ENCODE results near the gene CDC34.

Gene CDC34

DNA sequence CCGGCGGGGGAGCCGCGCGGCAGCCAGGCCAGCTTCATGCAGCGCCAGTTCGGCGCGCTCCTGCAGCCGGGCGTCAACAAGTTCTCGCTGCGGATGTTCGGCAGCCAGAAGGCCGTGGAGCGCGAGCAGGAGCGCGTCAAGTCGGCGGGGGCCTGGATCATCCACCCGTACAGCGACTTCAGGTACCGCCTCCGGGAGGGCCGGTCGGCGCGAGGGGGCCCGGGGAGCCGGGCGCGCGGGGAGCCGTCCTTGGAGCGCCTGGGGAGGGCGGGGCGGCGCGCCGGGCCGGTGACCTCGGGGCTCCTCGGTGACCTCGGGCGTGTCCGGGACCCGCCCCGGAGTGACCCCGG lies 58.8 kb downstream of the CDC34 start:
- H3K27ac ChIP-seq (ENCODE audit: low read depth, low read length) = no peak overlapping the region
- no peaks in the 10 kb centered on the region for H3K36me3 ChIP-seq (ENCODE audit: low read length)
- H3K27me3 ChIP-seq (ENCODE audit: low read length) = no peaks in the 10 kb centered on the region
- no peak overlapping the region for H2AFZ ChIP-seq (ENCODE audit: low read depth, low read length, severe bottlenecking)
- H3K79me2 ChIP-seq (ENCODE audit: insufficient read depth, low read length) = no peaks in the 10 kb centered on the region
- no peaks in the 10 kb centered on the region for H3K9me3 ChIP-seq (ENCODE audit: insufficient read depth, low read length)
- TF ChIP-seq CTCF (IDR thresholded peaks at IDR 0.05; ENCODE audit: insufficient read depth, low read length, poor library complexity, severe bottlenecking) (no peak), EZH2phosphoT487 (conservative IDR thresholded peaks at IDR 0.05; ENCODE audit: low read length) (no peak)
- no peaks in the 10 kb centered on the region for H3K9me2 ChIP-seq (replicated peaks; ENCODE audit: insufficient read depth, low read length)
- H3K4me2 ChIP-seq (ENCODE audit: low read depth, low read length, poor library complexity, severe bottlenecking) = no peak overlapping the region
- no peaks in the 10 kb centered on the region for H4K20me1 ChIP-seq (ENCODE audit: low read depth, low read length)
- H3K4me3 ChIP-seq (ENCODE audit: insufficient read depth, low read length, poor library complexity, severe bottlenecking) = no peak overlapping the region
- H3F3A ChIP-seq (ENCODE audit: insufficient read depth) = no peaks in the 10 kb centered on the region
- H3K9ac ChIP-seq (ENCODE audit: low read length) = no peak overlapping the region

DNA sequence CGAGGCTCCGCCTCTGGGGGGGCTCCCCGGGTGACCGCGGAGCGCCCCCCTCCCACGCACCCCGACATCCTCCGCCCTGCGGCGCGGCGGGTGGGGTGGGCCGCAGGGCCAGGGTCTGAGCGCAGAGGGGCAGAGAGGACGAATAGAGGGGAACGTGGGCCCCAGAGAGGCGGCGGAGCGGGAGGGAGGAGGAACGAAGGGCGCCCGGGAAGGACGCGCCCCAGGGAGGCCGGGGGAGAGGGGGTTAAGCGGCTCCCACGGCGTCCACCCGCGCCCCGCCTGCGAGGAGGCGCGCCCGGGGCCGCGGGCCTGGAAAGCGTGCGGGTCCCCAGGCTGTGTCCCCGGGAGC lies 59.2 kb downstream of the CDC34 start:
- no peaks in the 10 kb centered on the region for H3K9me3 ChIP-seq (ENCODE audit: insufficient read depth, low read length)
- no peak overlapping the region for H2AFZ ChIP-seq (ENCODE audit: low read depth, low read length, severe bottlenecking)
- H3K79me2 ChIP-seq (ENCODE audit: insufficient read depth, low read length) = no peaks in the 10 kb centered on the region
- no peak overlapping the region for H3K4me3 ChIP-seq (ENCODE audit: insufficient read depth, low read length, poor library complexity, severe bottlenecking)
- H3K36me3 ChIP-seq (ENCODE audit: low read length) = no peaks in the 10 kb centered on the region
- no peak overlapping the region for H3K27ac ChIP-seq (ENCODE audit: low read depth, low read length)
- H4K20me1 ChIP-seq (ENCODE audit: low read depth, low read length) = no peaks in the 10 kb centered on the region
- H3K9ac ChIP-seq (ENCODE audit: low read length) = no peak overlapping the region
- no peak overlapping the region for H3K4me2 ChIP-seq (ENCODE audit: low read depth, low read length, poor library complexity, severe bottlenecking)
- H3F3A ChIP-seq (ENCODE audit: insufficient read depth) = no peaks in the 10 kb centered on the region
- H3K9me2 ChIP-seq (replicated peaks; ENCODE audit: insufficient read depth, low read length) = no peaks in the 10 kb centered on the region
- H3K27me3 ChIP-seq (ENCODE audit: low read length) = no peaks in the 10 kb centered on the region
- TF ChIP-seq EZH2phosphoT487 (conservative IDR thresholded peaks at IDR 0.05; ENCODE audit: low read length) (no peak), CTCF (IDR thresholded peaks at IDR 0.05; ENCODE audit: insufficient read depth, low read length, poor library complexity, severe bottlenecking) (no peak)

- no peaks in the 10 kb centered on the region for H3K27me3 ChIP-seq (ENCODE audit: low read length)
- H4K20me1 ChIP-seq (ENCODE audit: low read depth, low read length) = no peaks in the 10 kb centered on the region
- H2AFZ ChIP-seq (ENCODE audit: low read depth, low read length, severe bottlenecking) = no peak overlapping the region
- no peak overlapping the region for H3K9ac ChIP-seq (ENCODE audit: low read length)
- no peaks in the 10 kb centered on the region for H3F3A ChIP-seq (ENCODE audit: insufficient read depth)
- no peak overlapping the region for H3K4me2 ChIP-seq (ENCODE audit: low read depth, low read length, poor library complexity, severe bottlenecking)
- TF ChIP-seq EZH2phosphoT487 (conservative IDR thresholded peaks at IDR 0.05; ENCODE audit: low read length) = no peak
- no peak for TF ChIP-seq CTCF (IDR thresholded peaks at IDR 0.05; ENCODE audit: insufficient read depth, low read length, poor library complexity, severe bottlenecking)
- no peaks in the 10 kb centered on the region for H3K79me2 ChIP-seq (ENCODE audit: insufficient read depth, low read length)
- H3K4me3 ChIP-seq (ENCODE audit: insufficient read depth, low read length, poor library complexity, severe bottlenecking) = no peak overlapping the region
- no peaks in the 10 kb centered on the region for H3K9me2 ChIP-seq (replicated peaks; ENCODE audit: insufficient read depth, low read length)
- H3K36me3 ChIP-seq (ENCODE audit: low read length) = no peaks in the 10 kb centered on the region
- no peak overlapping the region for H3K27ac ChIP-seq (ENCODE audit: low read depth, low read length)
- no peaks in the 10 kb centered on the region for H3K9me3 ChIP-seq (ENCODE audit: insufficient read depth, low read length)
Observed at GRCh38 chr19:591099-591958, 59.8 kb downstream of the CDC34 start.
